Fibroblast of mammary gland (primary cell): ENCODE measurements around the gene FOXN1.

ENCODE experiments used
- DNase-seq: peaks from one replicate; pipeline ENCODE4 v3.0.0-alpha.2; 2010; ENCODE audit warnings: low read depth
- H3K4me3 ChIP-seq: 2 replicates; pipeline ENCODE4 v1.5.1; 2011; ENCODE audit warnings: low read depth, mild to moderate bottlenecking, low read length, moderate library complexity; ENCODE audit not compliant: control insufficient read depth
- CTCF ChIP-seq: conservative IDR thresholded peaks from 2 replicates; pipeline ENCODE4 v1.5.1; 2011; ENCODE audit warnings: low read depth, low read length, inconsistent platforms; ENCODE audit not compliant: control insufficient read depth, insufficient read depth

Gene FOXN1

GRCh38 chr17:28511858-28512461, 5.8 kb downstream of the FOXN1 start:
- TF ChIP-seq CTCF = no peak
- H3K4me3 ChIP-seq = no peak overlapping the region
- no peak for DNase-seq

GRCh38 chr17:28513476-28513875, 7.3 kb downstream of the FOXN1 start:
- no peak overlapping the region for H3K4me3 ChIP-seq
- DNase-seq = no peak
- no peak for TF ChIP-seq CTCF

GRCh38 chr17:28514561-28515002, 8.4 kb downstream of the FOXN1 start:
- DNase-seq = no peak
- no peak for TF ChIP-seq CTCF
- H3K4me3 ChIP-seq = no peak overlapping the region

- DNase-seq = no peak
- H3K4me3 ChIP-seq = no peak overlapping the region
- TF ChIP-seq CTCF = no peak
Measured at GRCh38 chr17:28515518-28515917, 9.4 kb downstream of the FOXN1 start.

GRCh38 chr17:28518132-28518531, 12.0 kb downstream of the FOXN1 start:
- no peak overlapping the region for H3K4me3 ChIP-seq
- no peak for TF ChIP-seq CTCF
- no peak for DNase-seq

- DNase-seq = no peak
- no peak for TF ChIP-seq CTCF
- no peak overlapping the region for H3K4me3 ChIP-seq
Measured at GRCh38 chr17:28518578-28518977, 12.4 kb downstream of the FOXN1 start.

GRCh38 chr17:28519236-28519635, 13.1 kb downstream of the FOXN1 start:
- DNase-seq = no peak
- H3K4me3 ChIP-seq = no peak overlapping the region
- TF ChIP-seq CTCF = no peak
